Kidney (tissue), 14 donors: Measurements from ENCODE around the gene ARMC7. TPM values are rescaled to one million over a fixed set of nuclear protein-coding genes. Genes with fewer than 3 reads are reported as not detected.
"Not testable (repeated sequence)": the region's sequence is repeated elsewhere in the genome, so short reads cannot be mapped to it uniquely, and the experiment has no call there.

Source experiments
- DNase-seq, 5 donors: peaks; one replicate each; pipeline ENCODE4 v3.0.0-alpha.2; 2013 to 2020
- FAIRE-seq: peaks from 2 replicates; lab custom pipeline; 2012; peaks lifted over from hg19 to GRCh38; lab: Jason Lieb, UNC
- H3K27ac ChIP-seq, 2 donors: one replicate each; pipeline ENCODE4 v1.7.0; 2013; ENCODE audit warnings: low read depth in 2 of 2, low read length in 2 of 2, inconsistent platforms in 1 of 2
- H3K27me3 ChIP-seq: one replicate; pipeline ENCODE4 v1.7.1; 2013; ENCODE audit warnings: low read length, inconsistent platforms; ENCODE audit not compliant: control insufficient read depth, insufficient read depth
- H3K36me3 ChIP-seq, 3 donors: one replicate each; pipeline versions ENCODE4 v1.7.0 to v1.7.1; 2013; ENCODE audit warnings: low read length in 3 of 3, control low read depth in 1 of 3, inconsistent platforms in 1 of 3; ENCODE audit not compliant: insufficient read depth in 3 of 3, control insufficient read depth in 2 of 3
- H3K4me1 ChIP-seq, 3 donors: one replicate each; pipeline versions ENCODE4 v1.7.0 to v1.7.1; 2013; ENCODE audit warnings: low read length in 3 of 3, inconsistent platforms in 1 of 3, low read depth in 1 of 3; ENCODE audit not compliant: control insufficient read depth in 2 of 3, insufficient read depth in 2 of 3
- H3K4me3 ChIP-seq, 3 donors: one replicate each; pipeline versions ENCODE4 v1.7.0 to v1.8.1; 2013; ENCODE audit warnings: low read length in 3 of 3, control low read depth in 1 of 3, inconsistent platforms in 1 of 3
- H3K9ac ChIP-seq, 3 donors: one replicate each; pipeline versions ENCODE4 v1.7.0 to v1.7.1; 2013; ENCODE audit warnings: low read length in 3 of 3, control low read depth in 1 of 3, inconsistent platforms in 1 of 3
- H3K9me3 ChIP-seq, 3 donors: one replicate each; pipeline versions ENCODE4 v1.7.0 to v1.7.1; 2013; ENCODE audit warnings: low read length in 3 of 3, control low read depth in 1 of 3, inconsistent platforms in 1 of 3; ENCODE audit not compliant: control insufficient read depth in 2 of 3, insufficient read depth in 1 of 3
- intact Hi-C: fragments of 100-400 bp; cut with DNase I; formaldehyde crosslinking; loops from one replicate; pipeline ENCODE4 v1.11.1; 2022
- polyA plus RNA-seq: library from polyadenylated mRNA; stranded (reverse); fragments of 350-450 nt; fragmentation: Illumina TruSeq; extraction: RNeasy Lipid Tissue Mini Kit (QIAGEN cat#74804); gene quantifications from one replicate; pipeline ENCODE4 v1.2.3, GENCODE V29; 2014; ENCODE audit warnings: low read depth, low replicate concordance; ENCODE audit not compliant: insufficient read depth
- total RNA-seq: library from RNA; stranded (reverse); fragmentation: NEBNext Ultra II Directional; extraction: Animal tissue kit (Norgen Biotek cat#: 25700); gene quantifications from one replicate; pipeline ENCODE4 v1.2.1, GENCODE V29; 2021
- TF ChIP-seq, protein P1 (sequence below): IDR thresholded peaks from 3 replicates; pipeline ENCODE4 v1.5.1; 2012; ENCODE audit warnings: mild to moderate bottlenecking, moderate library complexity, borderline replicate concordance; ENCODE audit not compliant: insufficient read depth; ENCODE audit errors: extremely low read depth
- donor health status: control.
- donor health status: control.
- donor health status: control.
- donor health status: control.
- donor health status: control.
- donor health status: DM: yes; HTN: yes; CAD: no.
- donor health status: Normal renal cell carcinoma (clear cell type).

The ARMC7 gene
- total and polyA plus RNA-seq, 2 donors from 2014 or later, result 31.8 to 35.1 TPM

- intact Hi-C loops, result no loop called here
- Histone ChIP-seq H3K36me3 (no peaks in the 10 kb centered on the region), H3K9ac (no peak overlapping the region), H3K4me3 (no peak overlapping the region), H3K27ac (no peak overlapping the region), H3K27me3 (no peaks in the 10 kb centered on the region), H3K9me3 (no peaks in the 10 kb centered on the region), H3K4me1 (peaks cover 0 to 6% (median 5%) of the 10 kb centered on the region in 3 donors)
- TF ChIP-seq, protein P1, sequence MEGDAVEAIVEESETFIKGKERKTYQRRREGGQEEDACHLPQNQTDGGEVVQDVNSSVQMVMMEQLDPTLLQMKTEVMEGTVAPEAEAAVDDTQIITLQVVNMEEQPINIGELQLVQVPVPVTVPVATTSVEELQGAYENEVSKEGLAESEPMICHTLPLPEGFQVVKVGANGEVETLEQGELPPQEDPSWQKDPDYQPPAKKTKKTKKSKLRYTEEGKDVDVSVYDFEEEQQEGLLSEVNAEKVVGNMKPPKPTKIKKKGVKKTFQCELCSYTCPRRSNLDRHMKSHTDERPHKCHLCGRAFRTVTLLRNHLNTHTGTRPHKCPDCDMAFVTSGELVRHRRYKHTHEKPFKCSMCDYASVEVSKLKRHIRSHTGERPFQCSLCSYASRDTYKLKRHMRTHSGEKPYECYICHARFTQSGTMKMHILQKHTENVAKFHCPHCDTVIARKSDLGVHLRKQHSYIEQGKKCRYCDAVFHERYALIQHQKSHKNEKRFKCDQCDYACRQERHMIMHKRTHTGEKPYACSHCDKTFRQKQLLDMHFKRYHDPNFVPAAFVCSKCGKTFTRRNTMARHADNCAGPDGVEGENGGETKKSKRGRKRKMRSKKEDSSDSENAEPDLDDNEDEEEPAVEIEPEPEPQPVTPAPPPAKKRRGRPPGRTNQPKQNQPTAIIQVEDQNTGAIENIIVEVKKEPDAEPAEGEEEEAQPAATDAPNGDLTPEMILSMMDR, result no peak
- DNase-seq, result peak in 3 of 5 donors; percentile 19 to 58 (median 45)
- FAIRE-seq, result no peak
Observed at GRCh38 chr17:75155191-75155601, 45.4 kb downstream of the ARMC7 start.

DNA sequence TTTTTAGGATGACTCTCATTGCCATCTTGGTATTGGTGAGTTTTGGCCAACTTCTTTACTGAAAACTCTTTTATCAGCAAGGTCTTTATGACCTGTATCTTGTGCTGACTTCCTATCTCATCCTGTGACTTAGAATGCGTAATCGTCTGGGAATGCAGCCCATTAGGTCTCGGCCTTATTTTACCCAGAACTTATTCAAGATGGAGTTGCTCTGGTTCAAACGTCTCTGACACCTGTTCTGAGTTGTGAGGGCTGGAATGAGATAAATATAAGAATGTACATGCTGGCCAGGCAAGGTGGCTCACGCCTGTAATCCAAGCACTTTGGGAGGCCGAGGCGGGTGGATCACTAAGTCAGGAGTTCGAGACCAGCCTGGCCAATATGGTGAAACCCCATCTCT, 48.7 kb downstream of the ARMC7 start:
- H3K27me3 ChIP-seq, DNase-seq, H3K27ac ChIP-seq, H3K36me3 ChIP-seq, FAIRE-seq, H3K9me3 ChIP-seq, H3K4me3 ChIP-seq, H3K4me1 ChIP-seq, H3K9ac ChIP-seq, intact Hi-C loops: not testable (repeated sequence)

DNA sequence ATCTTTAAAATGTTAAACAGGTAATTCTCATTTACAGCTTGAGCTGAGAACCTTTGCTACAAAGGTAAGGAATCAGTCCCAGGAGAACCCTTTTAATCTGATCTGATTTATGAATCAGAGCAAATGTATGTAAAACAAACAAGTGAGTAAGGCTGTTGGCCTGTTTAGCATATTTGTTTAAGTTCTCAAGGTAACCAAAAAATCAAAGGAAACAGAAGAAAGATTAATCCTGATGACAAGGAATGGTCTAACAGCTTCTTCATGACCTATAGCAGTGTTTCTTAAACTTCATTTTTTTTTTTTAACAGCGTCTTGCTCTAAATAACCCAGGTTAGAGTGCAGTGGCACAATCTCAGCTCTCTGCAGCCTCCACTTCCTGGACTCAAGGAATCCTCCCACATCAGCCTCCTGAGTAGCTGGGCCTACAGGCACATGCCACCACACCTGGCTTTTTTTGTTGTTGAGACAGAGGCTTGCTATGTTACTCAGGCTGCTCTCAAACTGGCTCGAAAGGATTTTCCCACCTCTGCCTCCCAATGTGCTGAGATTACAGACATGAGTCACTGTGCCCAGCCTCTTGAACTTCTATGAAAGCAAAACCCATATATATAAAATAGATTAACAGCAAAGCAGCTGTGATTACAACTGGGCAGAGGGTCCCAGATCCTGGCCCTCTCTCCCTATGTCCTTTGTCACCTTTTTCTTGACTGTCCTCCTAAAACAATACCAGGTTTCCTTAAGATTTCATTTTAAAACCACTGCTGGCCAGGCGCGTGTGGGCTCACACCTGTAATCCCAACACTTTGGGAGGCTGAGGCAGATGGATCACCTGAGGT, 49.6 kb downstream of the ARMC7 start:
- Histone ChIP-seq H3K4me3 (no peak overlapping the region), H3K9me3 (no peaks in the 10 kb centered on the region), H3K4me1 (peaks cover 0 to 5% (median 3%) of the 10 kb centered on the region in 3 donors), H3K9ac (no peak overlapping the region), H3K27me3 (no peaks in the 10 kb centered on the region), H3K36me3 (no peaks in the 10 kb centered on the region), H3K27ac (no peak overlapping the region)
- TF ChIP-seq, protein P1, result no peak
- no peak for DNase-seq
- no peak for FAIRE-seq
- intact Hi-C loops, result no loop called here

- DNase-seq, result no peak
- no peaks in the 10 kb centered on the region for H3K9me3 ChIP-seq
- no peak overlapping the region for H3K9ac ChIP-seq
- H3K4me3 ChIP-seq, result no peak overlapping the region
- H3K36me3 ChIP-seq, result no peaks in the 10 kb centered on the region
- H3K4me1 ChIP-seq, result no peaks in the 10 kb centered on the region
- no peak for FAIRE-seq
- TF ChIP-seq, protein P1, result no peak
- no peaks in the 10 kb centered on the region for H3K27me3 ChIP-seq
- no peak overlapping the region for H3K27ac ChIP-seq
- intact Hi-C loops, result no loop called here
Observed at GRCh38 chr17:75160211-75160610, 50.4 kb downstream of the ARMC7 start.
